HUDEP-2 (cell line): ENCODE results near the gene KIF12.
A peak's percentile ranks its signal among the peaks of the same experiment; 100 is the strongest.
"Not testable (repeated sequence)": the region's sequence is repeated elsewhere in the genome, so short reads cannot be mapped to it uniquely, and the experiment has no call there.

ENCODE experiments used
- DNase-seq, 76 experiments: peaks; one replicate each; lab custom pipeline; 2025; ENCODE audit not compliant: unreplicated experiment in 76 of 76; lab: John Stamatoyannopoulos, UW

The KIF12 gene

GRCh38 chr9:114049441-114050225, 49.5 kb downstream of the KIF12 start:
- no peak for DNase-seq

GRCh38 chr9:114048533-114049415, 50.3 kb downstream of the KIF12 start:
- DNase-seq: no peak

GRCh38 chr9:114047717-114048116, 51.4 kb downstream of the KIF12 start:
- DNase-seq: peak in 1 of 76 experiments; percentile 9

GRCh38 chr9:114046875-114047274, 52.2 kb downstream of the KIF12 start:
- no peak for DNase-seq

GRCh38 chr9:114046237-114046755, 52.8 kb downstream of the KIF12 start:
- DNase-seq: no peak

GRCh38 chr9:114043660-114044059, 55.4 kb downstream of the KIF12 start:
- not testable (repeated sequence) for DNase-seq
